Aorta (tissue), 5 donors: Measurements from ENCODE around the gene VTI1A. TPM values are rescaled to one million over a fixed set of nuclear protein-coding genes. Genes with fewer than 3 reads are reported as not detected.
A peak's percentile ranks its signal among the peaks of the same experiment; 100 is the strongest.

Source experiments
- ATAC-seq: fragments of 200-7000 bp; cut with Tn5 transposase; one replicate; pipeline ENCODE4 v1.9.1; 2022; ENCODE audit warnings: moderate library complexity; ENCODE audit not compliant: low FRiP score
- DNase-seq, 2 donors: peaks; one replicate each; pipeline ENCODE4 v3.0.0-alpha.2; 2020
- H3K27ac ChIP-seq, 2 donors: one replicate each; pipeline ENCODE4 v1.5.1; 2013; ENCODE audit warnings: low read length in 2 of 2, mild to moderate bottlenecking in 2 of 2, moderate library complexity in 2 of 2, control low read depth in 1 of 2, inconsistent platforms in 1 of 2, low read depth in 1 of 2
- H3K27me3 ChIP-seq, 2 donors: one replicate each; pipeline ENCODE4 v1.6.1; 2013; ENCODE audit warnings: control low read depth in 1 of 2, low read length in 1 of 2, mild to moderate bottlenecking in 1 of 2, moderate library complexity in 1 of 2; ENCODE audit not compliant: insufficient read depth in 2 of 2, control insufficient read depth in 1 of 2
- H3K36me3 ChIP-seq, 2 donors: one replicate each; pipeline ENCODE4 v1.6.1; 2013; ENCODE audit warnings: control low read depth in 1 of 2, low read length in 1 of 2, mild to moderate bottlenecking in 1 of 2; ENCODE audit not compliant: insufficient read depth in 2 of 2, control insufficient read depth in 1 of 2
- H3K4me1 ChIP-seq, 2 donors: one replicate each; pipeline ENCODE4 v1.6.1; 2013; ENCODE audit warnings: low read length in 2 of 2, control low read depth in 1 of 2, mild to moderate bottlenecking in 1 of 2, moderate library complexity in 1 of 2; ENCODE audit not compliant: insufficient read depth in 2 of 2, control insufficient read depth in 1 of 2
- H3K4me3 ChIP-seq, 2 donors: one replicate each; pipeline ENCODE4 v1.5.1; 2013; ENCODE audit warnings: low read length in 2 of 2, control low read depth in 1 of 2, mild to moderate bottlenecking in 1 of 2
- H3K9me3 ChIP-seq: one replicate; pipeline ENCODE4 v1.6.1; 2013; ENCODE audit warnings: mild to moderate bottlenecking, low read length; ENCODE audit not compliant: control insufficient read depth
- WGBS, 2 donors: extraction: QIAGEN DNeasy Blood & Tissue Kit; methylation state at CpG; one replicate each; pipeline ENCODE4 v1.1.7; 2013; 5-methylcytosine and 5-hydroxymethylcytosine counted together
- intact Hi-C, 2 donors: fragments of 100-400 bp; cut with DNase I; formaldehyde crosslinking; loops; one replicate each; pipeline versions ENCODE4 v1.14.2 to v1.15.0; 2022
- polyA plus RNA-seq, 2 donors: library from polyadenylated mRNA; stranded (reverse); fragments of 200-250 nt; gene quantifications; one replicate each; pipeline ENCODE4 v1.2.3, GENCODE V29; 2013
- total RNA-seq, 2 donors: library from RNA; stranded (reverse); fragmentation: NEBNext Ultra II Directional; extraction: Animal tissue kit (Norgen Biotek cat#: 25700); gene quantifications; one replicate each; pipeline ENCODE4 v1.2.1, GENCODE V29; 2021
- donor health status: healthy with polysubstance abuse.
- donor health status: Bipolar disorder and iron deficiency.
- donor health status: DM: no; HTN: no; CAD: no.
- donor health status: DM: no; HTN: no; CAD: no.
- donor health status: DM: yes; HTN: yes; CAD: no.

The VTI1A gene
- total and polyA plus RNA-seq, 4 donors, result 8.6 to 43.1 (median 23.2) TPM

GRCh38 chr10:112565434-112566053 lies 118.5 kb downstream of the VTI1A start:
- Histone ChIP-seq H3K9me3 (no peaks in the 10 kb centered on the region), H3K36me3 (no peaks in the 10 kb centered on the region), H3K27ac (no peak overlapping the region), H3K27me3 (no peaks in the 10 kb centered on the region), H3K4me1 (no peaks in the 10 kb centered on the region), H3K4me3 (no peak overlapping the region)
- WGBS, 2 donors, result 46 to 51% methylated on average over 4 of the region's 4 CpGs
- ATAC-seq, result peak; percentile 68
- intact Hi-C loops, result no loop called here
- no peak for DNase-seq

GRCh38 chr10:112570585-112570984 lies 123.6 kb downstream of the VTI1A start:
- no peaks in the 10 kb centered on the region for H3K9me3 ChIP-seq
- H3K36me3 ChIP-seq, result no peaks in the 10 kb centered on the region
- no peaks in the 10 kb centered on the region for H3K27me3 ChIP-seq
- DNase-seq (no peak), ATAC-seq (no peak)
- WGBS, 2 donors, result 96 to 97% methylated on average over 3 of the region's 3 CpGs
- intact Hi-C loops, result no loop called here
- no peak overlapping the region for H3K27ac ChIP-seq
- no peak overlapping the region for H3K4me3 ChIP-seq
- no peaks in the 10 kb centered on the region for H3K4me1 ChIP-seq

GRCh38 chr10:112579578-112579977 lies 132.6 kb downstream of the VTI1A start:
- H3K4me1 ChIP-seq, result no peaks in the 10 kb centered on the region
- H3K27ac ChIP-seq, result no peak overlapping the region
- no peaks in the 10 kb centered on the region for H3K9me3 ChIP-seq
- H3K27me3 ChIP-seq, result no peaks in the 10 kb centered on the region
- WGBS, 2 donors, result 86 to 94% methylated on average over 1 of the region's 1 CpG
- H3K36me3 ChIP-seq, result peaks cover 0 to 4% of the 10 kb centered on the region in 2 donors
- ATAC-seq, result no peak
- no peak for DNase-seq
- intact Hi-C loops, result no loop called here
- no peak overlapping the region for H3K4me3 ChIP-seq

- intact Hi-C loops, result loop anchor here in 1 of 2 donors (5.0 to 10.0 kb wide), 2 partner anchors 805 to 892 kb away; no protein-coding TSS in a partner anchor
- Histone ChIP-seq H3K4me3 (no peak overlapping the region), H3K27me3 (no peaks in the 10 kb centered on the region), H3K9me3 (no peaks in the 10 kb centered on the region), H3K4me1 (no peaks in the 10 kb centered on the region), H3K36me3 (peaks cover 0 to 4% of the 10 kb centered on the region in 2 donors), H3K27ac (no peak overlapping the region)
- DNase-seq (no peak), ATAC-seq (no peak)
- 96 to 98% methylated on average over 2 of the region's 2 CpGs for WGBS, 2 donors
Measured at GRCh38 chr10:112580267-112580666, 133.3 kb downstream of the VTI1A start.

- peaks cover 2 to 6% of the 10 kb centered on the region in 2 donors for H3K4me1 ChIP-seq
- WGBS, 2 donors, result 89% methylated on average over 4 of the region's 4 CpGs
- ATAC-seq, result no peak
- no peak for DNase-seq
- H3K27me3 ChIP-seq, result no peaks in the 10 kb centered on the region
- no peak overlapping the region for H3K27ac ChIP-seq
- no peaks in the 10 kb centered on the region for H3K9me3 ChIP-seq
- peaks cover 0 to 4% of the 10 kb centered on the region in 2 donors for H3K36me3 ChIP-seq
- no peak overlapping the region for H3K4me3 ChIP-seq
- intact Hi-C loops, result loop anchor here in 1 of 2 donors (5.0 to 10.0 kb wide), 2 partner anchors 803 to 890 kb away; no protein-coding TSS in a partner anchor
Measured at GRCh38 chr10:112581921-112582320, 134.9 kb downstream of the VTI1A start.

- Histone ChIP-seq H3K4me3 (no peak overlapping the region), H3K27me3 (no peaks in the 10 kb centered on the region), H3K4me1 (peaks cover 2 to 6% of the 10 kb centered on the region in 2 donors), H3K27ac (no peak overlapping the region), H3K36me3 (peaks cover 0 to 4% of the 10 kb centered on the region in 2 donors), H3K9me3 (no peaks in the 10 kb centered on the region)
- DNase-seq (no peak), ATAC-seq (no peak)
- WGBS, 2 donors, result 77 to 78% methylated on average over 9 of the region's 9 CpGs
- intact Hi-C loops, result loop anchor here in 1 of 2 donors (5.0 to 10.0 kb wide), 2 partner anchors 801 to 889 kb away; no protein-coding TSS in a partner anchor
Measured at GRCh38 chr10:112583236-112583939, 136.4 kb downstream of the VTI1A start.

GRCh38 chr10:112584276-112584675 lies 137.3 kb downstream of the VTI1A start:
- H3K27ac ChIP-seq, result no peak overlapping the region
- 85 to 88% methylated on average over 6 of the region's 6 CpGs for WGBS, 2 donors
- ATAC-seq, result no peak

GRCh38 chr10:112585126-112585525 lies 138.1 kb downstream of the VTI1A start:
- H3K27me3 ChIP-seq, result no peaks in the 10 kb centered on the region
- no peaks in the 10 kb centered on the region for H3K9me3 ChIP-seq
- peaks cover 2 to 6% of the 10 kb centered on the region in 2 donors for H3K4me1 ChIP-seq
- ATAC-seq (peak; percentile 70), DNase-seq (peak in 1 of 2 donors; percentile 70)
- H3K27ac ChIP-seq, result no peak overlapping the region
- intact Hi-C loops, result loop anchor here in 1 of 2 donors (10.0 kb wide), 1 partner anchor 800 kb away; no protein-coding TSS in a partner anchor
- H3K4me3 ChIP-seq, result no peak overlapping the region
- 5 to 6% methylated on average over 4 of the region's 4 CpGs for WGBS, 2 donors
- peaks cover 0 to 4% of the 10 kb centered on the region in 2 donors for H3K36me3 ChIP-seq

More at GRCh38 chr10:112584276-112584675, 137.3 kb downstream of the VTI1A start:
- Histone ChIP-seq H3K4me1 (peaks cover 2 to 6% of the 10 kb centered on the region in 2 donors), H3K4me3 (no peak overlapping the region), H3K27me3 (no peaks in the 10 kb centered on the region), H3K9me3 (no peaks in the 10 kb centered on the region), H3K36me3 (peaks cover 0 to 4% of the 10 kb centered on the region in 2 donors)
- intact Hi-C loops, result loop anchor here in 1 of 2 donors (5.0 to 10.0 kb wide), 2 partner anchors 801 to 888 kb away; no protein-coding TSS in a partner anchor
- DNase-seq, result no peak
